ENCODE data around the gene AK6.
"Not testable (repeated sequence)": the region's sequence is repeated elsewhere in the genome, so short reads cannot be mapped to it uniquely, and the experiment has no call there.

- not testable (repeated sequence) for TF ChIP-seq CTCF, POLR2A (IDR thresholded peaks at IDR 0.05)
Observed at GRCh38 chr5:69333668-69334315, 35.5 kb downstream of the AK6 start.
